GM12873 (cell line): ENCODE results near the gene NECTIN1.
A peak's percentile ranks its signal among the peaks of the same experiment; 100 is the strongest.

Source experiments
- CTCF ChIP-seq: IDR thresholded peaks from 2 replicates; pipeline ENCODE4 v1.5.1; 2012; ENCODE audit warnings: low read depth, mild to moderate bottlenecking, moderate library complexity, low read length, control low read depth; ENCODE audit not compliant: insufficient read depth; ENCODE audit errors: missing control alignments

The NECTIN1 gene

DNA sequence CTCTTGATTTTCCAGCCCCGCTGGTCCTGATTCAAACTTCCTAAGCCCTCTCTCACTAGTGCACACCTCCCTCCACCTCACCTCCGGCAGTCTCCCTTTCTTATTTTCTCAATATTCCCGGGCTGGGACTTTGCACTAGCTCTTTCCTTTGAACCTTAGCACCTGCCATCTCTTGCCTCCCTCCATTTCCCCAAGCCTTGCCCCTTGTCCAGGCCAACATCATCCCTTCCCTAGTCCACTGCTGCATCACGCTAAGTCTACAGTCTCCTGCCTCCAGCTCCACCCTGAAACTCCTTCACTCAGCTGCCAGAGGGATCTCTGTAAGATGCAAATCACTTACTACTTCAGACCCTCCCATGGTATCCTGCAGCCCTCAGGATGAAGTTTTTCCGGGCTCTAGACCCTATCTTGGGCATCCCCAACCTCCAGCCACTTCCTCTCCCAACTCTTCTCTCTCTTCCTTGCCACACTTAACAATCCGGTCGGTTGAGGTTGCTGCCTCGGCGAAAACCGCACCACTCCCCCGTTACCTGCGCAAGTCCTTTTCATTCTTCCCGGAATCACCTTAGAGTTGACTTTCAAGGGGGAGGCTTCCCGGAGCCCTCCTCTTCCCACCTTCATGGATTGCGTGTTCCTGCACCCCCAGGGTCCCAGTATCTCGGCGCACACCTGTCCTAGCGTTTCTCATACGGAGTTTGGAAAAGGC, 42.7 kb downstream of the NECTIN1 start:
- TF ChIP-seq CTCF, result no peak

DNA sequence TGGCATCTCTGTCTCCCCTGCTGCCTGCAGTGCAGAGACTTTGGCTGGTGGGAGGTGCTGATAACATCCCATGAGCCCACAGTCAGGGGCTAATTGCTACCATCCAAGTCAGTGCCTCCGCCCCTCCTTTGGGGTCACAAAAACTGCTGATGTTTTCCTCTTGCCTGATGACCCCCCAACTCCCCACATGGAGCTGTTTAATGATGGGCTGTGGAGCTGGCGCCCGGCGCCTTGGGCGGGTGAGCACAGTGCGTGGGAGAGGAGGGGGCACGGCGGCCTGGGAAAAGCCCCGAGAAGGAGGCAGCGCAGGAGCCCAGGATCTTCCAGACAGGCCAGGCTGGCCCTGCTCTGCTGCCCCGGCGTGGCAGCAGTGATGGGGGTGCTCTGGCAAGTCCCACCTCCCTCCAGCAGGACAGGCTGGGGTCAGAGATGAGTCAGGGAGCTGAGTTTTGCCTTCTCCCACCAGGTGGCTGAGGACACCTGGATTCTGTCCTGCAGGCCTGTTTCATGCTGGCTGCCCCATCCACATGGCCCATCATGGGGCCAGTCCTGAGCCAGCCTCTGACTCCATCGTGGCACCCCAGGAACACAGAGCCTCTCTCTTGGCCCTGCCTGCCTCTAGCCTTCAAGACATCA, 43.8 kb downstream of the NECTIN1 start:
- TF ChIP-seq CTCF, result no peak

- no peak for TF ChIP-seq CTCF
Observed at GRCh38 chr11:119684361-119685110, 44.5 kb downstream of the NECTIN1 start.

DNA sequence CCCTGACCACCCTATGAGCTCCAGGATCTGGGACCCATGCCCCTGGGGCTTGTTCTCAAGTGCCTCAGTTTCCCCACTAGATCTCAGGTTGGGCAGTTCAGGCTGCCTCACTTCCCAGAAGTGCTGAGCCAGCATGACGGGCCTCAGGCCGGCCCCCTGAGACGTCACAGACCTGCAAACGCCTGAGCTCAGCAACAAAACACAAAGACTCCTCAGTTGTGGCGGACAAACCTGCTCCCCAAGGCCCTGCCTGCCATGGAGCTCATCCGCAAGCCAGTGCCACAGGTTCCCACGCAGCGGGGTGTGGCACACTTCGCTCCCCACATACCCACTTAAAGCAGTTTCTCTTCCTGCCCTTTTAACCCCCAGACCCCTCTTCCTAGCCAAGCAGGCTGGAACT, 45.2 kb downstream of the NECTIN1 start:
- TF ChIP-seq CTCF, result no peak

DNA sequence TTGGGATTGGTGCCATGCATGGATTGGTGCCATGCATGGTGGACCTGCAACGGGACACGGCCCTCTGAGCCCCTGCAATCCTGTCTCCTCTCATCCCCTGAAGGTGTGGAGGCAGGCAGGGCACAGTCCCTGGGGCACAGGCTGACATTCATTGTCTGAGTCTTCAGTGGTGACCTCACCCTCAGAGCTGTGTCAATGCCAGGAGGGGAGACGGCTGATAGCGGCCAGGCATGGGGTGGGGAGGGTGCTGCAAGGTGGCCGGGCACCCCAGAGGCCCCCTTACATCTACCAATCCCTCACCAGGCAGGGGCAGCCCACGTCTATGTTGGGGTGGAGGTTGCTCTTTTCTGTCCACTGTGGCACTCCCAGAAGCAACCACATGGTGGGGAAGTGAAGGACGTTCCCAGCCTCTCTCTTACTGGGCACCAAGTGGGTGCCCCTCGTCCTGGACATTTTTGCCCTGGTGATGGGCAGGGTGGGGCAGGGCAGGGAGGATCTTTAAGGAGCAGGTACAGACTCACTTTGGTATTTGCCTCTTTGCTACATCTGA, 47.6 kb downstream of the NECTIN1 start:
- peak; percentile 20 for TF ChIP-seq CTCF

DNA sequence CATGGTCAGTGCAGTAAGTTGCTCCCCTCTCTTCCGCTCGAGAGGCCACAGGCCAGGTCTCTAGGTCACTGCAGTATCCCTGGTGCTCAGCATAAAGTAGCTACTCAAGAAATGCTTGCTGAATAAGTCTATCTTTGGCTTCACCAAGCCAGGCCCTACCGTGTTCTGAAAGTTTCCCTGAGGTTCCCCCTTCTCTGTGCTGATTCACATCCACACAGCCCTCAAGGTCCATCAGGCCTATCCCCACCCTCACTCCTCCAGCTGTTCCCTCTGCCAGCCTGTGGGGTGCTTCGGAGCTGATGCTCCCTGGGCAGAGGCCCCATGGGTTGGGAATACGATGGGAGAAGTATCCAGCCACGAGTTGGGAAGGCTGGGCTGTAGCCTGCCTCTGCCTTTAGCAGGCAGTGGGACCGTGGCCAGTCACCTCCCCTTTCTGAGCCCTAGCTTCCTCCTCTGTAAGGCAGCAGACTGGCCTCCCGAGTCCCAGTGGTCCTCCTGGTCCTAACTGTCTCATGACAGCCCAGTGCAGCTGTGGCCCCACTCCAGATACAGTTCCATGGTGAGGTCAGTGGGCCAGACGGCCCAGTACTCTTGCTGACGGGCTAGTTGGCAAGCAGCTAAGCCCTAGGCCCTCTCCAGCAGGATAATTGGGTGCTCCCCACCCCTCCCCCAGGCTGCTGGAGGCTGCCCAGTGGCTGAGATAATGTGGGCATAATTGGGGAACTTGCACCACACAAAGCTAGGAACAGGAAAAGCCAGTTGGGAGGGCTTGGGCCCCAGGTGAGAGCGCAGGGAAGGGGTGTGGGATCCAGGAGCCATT, 48.2 kb downstream of the NECTIN1 start:
- TF ChIP-seq CTCF, result no peak
